HUES6 (cell line): ENCODE results near the gene TCF23.
"Not testable (repeated sequence)": the region's sequence is repeated elsewhere in the genome, so short reads cannot be mapped to it uniquely, and the experiment has no call there.

ENCODE experiments used
- H3K27ac ChIP-seq: 2 replicates; pipeline ENCODE4 v1.7.0; 2013; ENCODE audit warnings: low read depth, mild to moderate bottlenecking, low read length, inconsistent platforms
- H3K27me3 ChIP-seq: 2 replicates; pipeline ENCODE4 v1.6.1; 2013; ENCODE audit warnings: low read length; ENCODE audit not compliant: control insufficient read depth, insufficient read depth
- H3K36me3 ChIP-seq: 2 replicates; pipeline ENCODE4 v1.6.1; 2013; ENCODE audit warnings: low read length; ENCODE audit not compliant: control insufficient read depth, insufficient read depth
- H3K4me1 ChIP-seq: 2 replicates; pipeline ENCODE4 v1.6.1; 2013; ENCODE audit warnings: low read length; ENCODE audit not compliant: control insufficient read depth, insufficient read depth
- H3K4me3 ChIP-seq: 2 replicates; pipeline ENCODE4 v1.5.1; 2013; ENCODE audit warnings: low read depth, low read length
- H3K9ac ChIP-seq: one replicate; pipeline ENCODE4 v1.6.1; 2013; ENCODE audit warnings: mild to moderate bottlenecking, low read length
- H3K9me3 ChIP-seq: 2 replicates; pipeline ENCODE4 v1.6.1; 2013; ENCODE audit warnings: low read depth, low read length; ENCODE audit not compliant: control insufficient read depth, insufficient read depth

The TCF23 gene

DNA sequence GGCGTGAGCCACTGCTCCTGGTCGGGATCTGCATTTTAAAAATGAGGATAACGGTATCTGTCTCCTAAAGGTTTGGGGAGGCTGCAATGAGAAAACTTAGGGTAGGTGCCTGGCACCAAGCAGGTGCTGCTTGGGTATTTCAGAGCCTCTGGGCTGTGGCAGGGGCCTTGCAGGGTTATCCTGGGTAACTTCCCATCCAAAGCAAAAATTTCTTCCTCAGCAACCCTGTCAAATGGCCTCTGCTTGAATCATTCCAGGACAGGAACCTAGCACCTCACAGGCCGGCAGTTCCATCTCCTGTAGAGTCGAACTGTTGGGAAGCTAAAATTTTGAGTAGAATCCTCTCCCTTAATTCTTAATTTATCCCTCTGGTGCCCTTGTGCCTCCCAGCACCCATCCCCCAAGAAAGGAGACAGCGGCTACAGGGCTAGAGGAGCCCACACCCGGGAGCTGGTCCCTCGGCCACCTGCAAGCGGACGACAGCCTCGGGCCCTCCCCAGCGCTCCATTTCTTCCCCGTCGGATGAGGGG is 30.7 kb upstream of the TCF23 start:
- H3K9ac ChIP-seq, result no peak overlapping the region

DNA sequence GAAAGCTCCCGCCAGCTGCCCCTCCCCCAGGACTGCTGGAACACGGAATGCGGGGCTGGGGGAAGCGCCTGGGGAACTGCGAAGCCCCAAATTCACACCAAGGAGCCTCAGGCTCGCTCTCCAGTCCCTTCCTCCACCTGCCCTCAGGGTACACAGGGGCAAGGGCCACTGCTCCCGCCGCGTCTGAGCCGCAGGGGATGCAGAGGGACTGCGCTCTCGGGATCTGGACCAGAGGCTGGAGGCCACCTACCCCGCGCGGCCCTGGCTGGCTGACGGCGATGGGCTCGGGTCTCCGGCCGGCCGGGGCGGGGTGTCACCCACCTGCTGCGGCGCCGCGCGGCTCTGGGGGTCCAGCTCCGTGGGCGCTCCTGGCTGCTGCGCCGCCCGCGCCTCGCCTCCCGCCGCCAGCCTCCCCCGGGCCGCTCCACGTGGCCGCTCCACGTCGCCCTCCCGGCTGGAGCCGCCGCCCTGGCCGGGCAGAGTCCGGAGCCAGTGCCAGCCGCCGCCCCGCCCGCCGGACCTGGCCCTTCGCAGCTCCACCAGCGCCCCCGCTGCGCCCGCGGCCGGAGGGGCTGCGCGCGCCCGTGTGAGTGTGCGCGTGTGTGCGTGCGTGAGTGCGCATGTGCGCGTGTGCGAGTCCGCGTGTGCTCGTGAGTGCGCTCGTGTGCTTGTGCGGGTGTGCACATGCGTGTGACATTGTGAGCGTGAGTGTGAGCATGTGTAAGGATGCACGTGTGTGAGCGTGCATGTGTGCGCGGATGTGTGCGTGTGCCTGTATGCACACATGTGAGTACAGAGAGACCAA is 30.1 kb upstream of the TCF23 start, which contains the start of gene CGREF1:
TSS of gene CGREF1 (minus strand) at position 604 of the 805 bp plus-strand sequence. CDS start 14,762 bp downstream, outside the sequence.
- H3K27ac ChIP-seq, result no peak within 1 kb of the TSS
- peaks cover 70% of the 10 kb centered on the region for H3K27me3 ChIP-seq
- H3K4me1 ChIP-seq, result peaks cover 12% of the 10 kb centered on the region
- H3K36me3 ChIP-seq, result no peaks in the 10 kb centered on the region
- no peak within 1 kb of the TSS for H3K9ac ChIP-seq
- H3K9me3 ChIP-seq, result no peaks in the 10 kb centered on the region
- H3K4me3 ChIP-seq, result peak within 1 kb of the TSS; percentile 49

More for the DNA sequence above, 30.7 kb upstream of the TCF23 start:
- H3K4me3 ChIP-seq, result peak overlapping the region; percentile 49
- H3K27ac ChIP-seq, result no peak overlapping the region
- H3K9me3 ChIP-seq, result no peaks in the 10 kb centered on the region
- H3K4me1 ChIP-seq, result peaks cover 9% of the 10 kb centered on the region
- peaks cover 63% of the 10 kb centered on the region for H3K27me3 ChIP-seq
- no peaks in the 10 kb centered on the region for H3K36me3 ChIP-seq

DNA sequence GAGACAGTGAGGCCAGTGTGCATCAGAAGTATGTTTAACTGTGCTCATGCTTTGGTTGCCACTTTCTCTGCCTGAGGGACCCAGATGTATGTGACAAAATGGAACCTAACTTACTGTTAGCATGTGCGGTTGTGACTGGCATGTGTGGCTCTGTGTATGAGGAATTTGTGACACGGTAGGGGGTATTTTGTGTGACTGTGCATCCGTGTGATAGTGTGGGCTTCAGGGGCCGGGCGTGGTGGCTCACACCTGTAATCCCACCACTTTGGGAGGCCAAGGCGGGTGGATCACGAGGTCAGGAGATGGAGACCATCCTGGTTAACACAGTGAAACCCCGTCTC is 29.5 kb upstream of the TCF23 start:
- H3K4me3 ChIP-seq, result peak overlapping the region; percentile 49
- not testable (repeated sequence) for H3K36me3 ChIP-seq, H3K9me3 ChIP-seq, H3K9ac ChIP-seq, H3K27ac ChIP-seq
- H3K4me1 ChIP-seq, result peaks cover 17% of the 10 kb centered on the region
- peaks cover 76% of the 10 kb centered on the region for H3K27me3 ChIP-seq

DNA sequence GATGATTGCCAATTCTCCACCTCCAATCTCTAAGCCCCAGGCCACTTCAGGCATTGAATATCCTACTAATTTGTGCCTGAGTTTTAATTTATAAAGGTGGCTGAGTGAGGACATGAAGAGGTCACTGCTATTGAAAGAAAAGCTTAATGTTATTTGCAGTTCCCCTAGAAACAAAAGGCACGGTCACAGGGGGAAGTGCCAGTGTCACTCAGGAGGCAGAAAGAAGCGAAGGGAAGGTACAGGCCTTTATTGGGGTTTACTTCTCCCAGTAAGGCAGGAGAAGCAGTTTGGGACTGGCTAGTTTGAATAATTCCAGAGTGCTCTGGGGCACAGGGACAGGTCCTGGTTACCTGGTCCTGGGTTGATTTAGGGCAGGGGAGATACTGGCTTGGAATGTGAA is 26.9 kb upstream of the TCF23 start:
- H3K9ac ChIP-seq, result no peak overlapping the region
- peaks cover 17% of the 10 kb centered on the region for H3K4me1 ChIP-seq
- H3K9me3 ChIP-seq, result no peaks in the 10 kb centered on the region
- H3K27me3 ChIP-seq, result peaks cover 78% of the 10 kb centered on the region
- H3K4me3 ChIP-seq, result no peak overlapping the region
- no peak overlapping the region for H3K27ac ChIP-seq
- H3K36me3 ChIP-seq, result no peaks in the 10 kb centered on the region

DNA sequence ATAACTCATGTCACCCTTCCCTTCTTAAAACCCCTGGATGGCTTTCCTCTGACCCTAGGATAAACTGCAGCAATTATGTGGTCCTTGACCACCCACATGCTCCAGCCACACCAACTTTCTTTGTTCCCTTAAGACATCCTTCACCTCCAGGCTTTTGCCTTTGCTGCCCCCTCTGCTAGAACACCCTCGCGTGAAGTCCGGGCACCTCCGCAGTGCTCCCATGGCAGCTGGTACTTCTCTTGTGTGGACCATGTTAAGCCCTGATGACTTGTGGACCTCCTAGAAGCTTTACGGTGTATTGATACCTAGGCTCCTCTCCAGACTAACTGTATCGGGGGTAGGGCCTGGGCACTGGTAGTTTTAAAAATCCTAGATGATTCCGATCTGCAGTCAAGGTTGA is 26.0 kb upstream of the TCF23 start:
- Histone ChIP-seq H3K9ac (no peak overlapping the region), H3K4me3 (peak overlapping the region; percentile 70; the same call in 1 of the 2 replicates), H3K27me3 (peaks cover 69% of the 10 kb centered on the region), H3K27ac (no peak overlapping the region), H3K4me1 (peaks cover 17% of the 10 kb centered on the region), H3K36me3 (no peaks in the 10 kb centered on the region), H3K9me3 (no peaks in the 10 kb centered on the region)

DNA sequence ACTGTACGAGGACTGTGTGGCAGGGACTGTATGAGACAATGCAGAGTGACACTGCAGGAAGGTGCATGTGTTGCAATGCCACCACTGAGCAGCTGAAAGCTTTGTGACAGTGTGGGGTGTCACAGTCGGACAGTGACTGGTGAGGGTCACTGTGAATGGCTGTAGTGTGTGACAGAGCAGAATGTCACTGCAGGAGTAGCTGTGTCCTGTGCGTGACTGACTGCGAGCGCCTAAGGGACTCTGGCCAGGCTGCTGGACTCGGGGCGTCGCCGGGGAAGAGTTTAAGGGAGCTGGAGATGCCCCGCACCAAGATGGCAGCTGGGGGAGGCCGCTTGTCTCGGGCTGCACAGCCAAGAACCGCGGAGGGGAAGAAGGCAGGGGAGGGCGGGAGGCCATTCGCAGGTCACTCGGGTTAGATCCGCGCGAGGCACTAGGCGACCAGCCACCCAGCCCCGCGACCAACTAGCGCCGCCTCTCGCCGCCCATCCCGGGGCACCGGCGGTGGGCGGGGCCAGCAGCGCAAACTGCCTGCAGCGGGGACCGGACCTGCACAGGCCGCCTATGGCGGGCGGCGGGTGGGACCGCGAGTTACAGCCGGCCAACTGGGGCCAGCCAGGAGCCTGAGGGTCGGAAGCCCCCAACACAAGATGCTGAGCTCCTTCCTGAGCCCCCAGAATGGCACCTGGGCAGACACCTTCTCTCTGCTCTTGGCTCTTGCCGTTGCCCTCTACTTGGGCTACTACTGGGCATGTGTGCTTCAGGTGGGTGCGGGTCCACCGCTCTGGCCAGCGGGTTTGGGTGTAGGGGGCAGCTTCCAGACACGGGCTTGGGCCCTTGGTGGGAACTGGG is 25.3 kb upstream of the TCF23 start, which contains the start of gene ABHD1:
TSS of gene ABHD1 (plus strand) at position 514 of the 849 bp plus-strand sequence. CDS start at position 648, 134 bp downstream.
- Histone ChIP-seq H3K4me3 (peak within 1 kb of the TSS; percentile 70), H3K9me3 (no peaks in the 10 kb centered on the region), H3K4me1 (peaks cover 10% of the 10 kb centered on the region), H3K27me3 (peaks cover 61% of the 10 kb centered on the region), H3K27ac (no peak within 1 kb of the TSS), H3K36me3 (no peaks in the 10 kb centered on the region), H3K9ac (peak within 1 kb of the TSS; percentile 45)

DNA sequence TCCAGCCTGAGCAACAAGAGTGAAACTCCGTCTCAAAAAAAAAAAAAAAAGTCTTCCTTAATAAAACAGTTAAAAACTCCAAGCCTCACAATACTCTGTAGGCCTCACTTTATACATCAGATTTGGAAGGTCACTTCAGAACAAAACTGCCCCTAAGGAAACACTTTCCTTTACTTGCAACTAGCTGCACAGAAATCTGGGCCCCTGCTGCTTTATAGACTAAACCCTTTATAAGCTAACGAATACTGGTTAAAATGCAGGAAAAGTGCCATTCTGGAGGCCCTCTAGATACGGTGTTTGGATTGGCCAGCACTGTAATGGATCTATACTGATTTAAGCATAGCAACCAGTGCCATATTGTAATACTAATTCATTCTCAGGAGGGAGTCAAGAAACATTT is 23.7 kb upstream of the TCF23 start:
- Histone ChIP-seq H3K27ac (no peak overlapping the region), H3K27me3 (peaks cover 46% of the 10 kb centered on the region), H3K9ac (no peak overlapping the region), H3K4me3 (no peak overlapping the region), H3K9me3 (no peaks in the 10 kb centered on the region), H3K4me1 (peaks cover 9% of the 10 kb centered on the region), H3K36me3 (peaks cover 8% of the 10 kb centered on the region)

DNA sequence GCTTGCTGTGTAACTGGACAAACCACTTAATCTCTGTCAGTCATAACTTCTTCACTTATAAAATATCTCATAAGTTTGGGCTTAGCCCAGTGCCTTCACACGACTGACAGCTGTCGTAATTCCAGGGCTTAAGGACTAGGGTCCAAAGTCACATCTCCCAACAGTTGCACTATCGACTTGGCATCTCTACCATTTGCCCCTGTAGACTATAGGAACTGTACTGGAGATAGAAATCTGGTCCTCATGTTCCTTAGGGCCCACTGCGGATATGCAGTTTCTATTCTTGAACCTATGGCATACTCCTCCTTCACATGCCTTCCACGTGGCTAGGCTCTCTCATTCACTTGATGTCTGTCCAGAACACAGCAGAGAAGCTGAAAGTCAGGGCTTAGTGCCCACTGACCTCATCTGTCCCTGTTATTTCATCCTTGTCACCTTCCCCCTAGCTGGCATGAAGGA is 22.5 kb upstream of the TCF23 start:
- H3K27me3 ChIP-seq, result peaks cover 34% of the 10 kb centered on the region
- no peaks in the 10 kb centered on the region for H3K9me3 ChIP-seq
- no peak overlapping the region for H3K9ac ChIP-seq
- H3K4me1 ChIP-seq, result peaks cover 9% of the 10 kb centered on the region
- peaks cover 20% of the 10 kb centered on the region for H3K36me3 ChIP-seq
- H3K27ac ChIP-seq, result no peak overlapping the region
- no peak overlapping the region for H3K4me3 ChIP-seq

DNA sequence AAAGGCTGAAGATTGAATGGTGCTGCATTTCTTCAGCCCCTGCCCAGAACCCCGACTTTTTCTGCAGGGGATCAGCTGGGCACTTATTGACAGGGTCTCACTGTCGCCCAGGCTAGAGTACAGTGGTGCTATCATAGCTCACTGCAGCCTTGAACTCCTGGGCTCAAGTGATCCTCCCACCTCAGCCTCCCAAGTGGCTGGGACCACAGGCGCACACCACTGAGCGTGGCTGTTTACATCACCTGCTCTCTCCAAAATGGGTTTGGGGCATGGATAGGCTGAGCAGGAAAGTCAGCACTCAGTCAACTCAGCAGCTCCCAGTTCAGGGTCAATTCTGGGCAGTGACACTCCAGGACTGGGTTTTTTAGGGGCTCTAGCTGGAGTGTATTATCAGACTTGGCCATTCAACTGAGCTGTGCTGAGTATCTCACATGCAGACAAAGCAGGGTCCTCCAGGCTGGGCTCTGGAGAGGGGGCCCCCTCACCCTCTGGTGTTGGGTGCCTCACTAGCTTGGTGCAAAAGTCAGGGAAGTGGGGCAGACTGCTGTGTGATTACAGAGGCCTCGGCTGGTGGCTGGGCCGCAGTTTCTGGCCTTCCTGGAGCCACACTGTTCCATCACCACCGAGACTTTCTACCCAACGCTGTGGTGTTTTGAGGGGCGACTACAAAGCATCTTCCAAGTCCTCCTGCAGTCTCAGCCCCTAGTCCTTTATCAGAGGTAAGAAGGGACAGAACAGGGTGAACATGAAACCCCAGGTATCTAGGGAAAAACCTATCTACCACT is 20.7 kb upstream of the TCF23 start:
- Histone ChIP-seq H3K4me1 (peaks cover 8% of the 10 kb centered on the region), H3K9me3 (no peaks in the 10 kb centered on the region), H3K27me3 (peaks cover 16% of the 10 kb centered on the region), H3K36me3 (peaks cover 37% of the 10 kb centered on the region), H3K9ac (no peak overlapping the region), H3K27ac (no peak overlapping the region), H3K4me3 (no peak overlapping the region)
